Endodermal cell (in vitro differentiated cells): ENCODE results near the gene SOSTDC1. TPM values are rescaled to one million over a fixed set of nuclear protein-coding genes. Genes with fewer than 3 reads are reported as not detected.

Source experiments
- DNase-seq: peaks from one replicate; pipeline ENCODE4 v3.0.0-alpha.2; 2017
- H3K27ac ChIP-seq: 2 replicates; pipeline ENCODE4 v1.5.1; 2013; ENCODE audit warnings: mild to moderate bottlenecking, low read depth, low read length, moderate library complexity
- H3K27me3 ChIP-seq: 2 replicates; pipeline ENCODE4 v1.6.1; 2013; ENCODE audit warnings: mild to moderate bottlenecking, low read length, moderate library complexity; ENCODE audit not compliant: insufficient read depth, control insufficient read depth, poor library complexity, severe bottlenecking
- H3K36me3 ChIP-seq: 2 replicates; pipeline ENCODE4 v1.7.0; 2013; ENCODE audit warnings: mild to moderate bottlenecking, low read length, moderate library complexity; ENCODE audit not compliant: control insufficient read depth, insufficient read depth
- H3K4me1 ChIP-seq: one replicate; pipeline ENCODE4 v1.7.0; 2013; ENCODE audit warnings: low read length; ENCODE audit not compliant: control insufficient read depth, insufficient read depth
- H3K4me3 ChIP-seq: 2 replicates; pipeline ENCODE4 v1.5.1; 2013; ENCODE audit warnings: mild to moderate bottlenecking, low read length, moderate library complexity
- H3K9ac ChIP-seq: 2 replicates; pipeline ENCODE4 v1.6.1; 2013; ENCODE audit warnings: mild to moderate bottlenecking, low read length, moderate library complexity; ENCODE audit not compliant: poor library complexity, severe bottlenecking; ENCODE audit errors: extremely low read depth
- H3K9me3 ChIP-seq: 2 replicates; pipeline ENCODE4 v1.6.1; 2013; ENCODE audit warnings: mild to moderate bottlenecking, low read length, moderate library complexity; ENCODE audit not compliant: control insufficient read depth
- H3K27ac Mint-ChIP-seq: 2 replicates; pipeline ENCODE4 v1.8.0; 2020; ENCODE audit warnings: mixed read lengths
- H3K27me3 Mint-ChIP-seq: 2 replicates; pipeline ENCODE4 v1.8.0; 2021; ENCODE audit warnings: mild to moderate bottlenecking, mixed read lengths; ENCODE audit not compliant: insufficient read depth
- H3K36me3 Mint-ChIP-seq: 2 replicates; pipeline ENCODE4 v1.8.0; 2020; ENCODE audit warnings: low read depth, mixed read lengths
- H3K4me1 Mint-ChIP-seq: 2 replicates; pipeline ENCODE4 v1.8.0; 2020; ENCODE audit warnings: mixed read lengths
- H3K4me3 Mint-ChIP-seq: 2 replicates; pipeline ENCODE4 v1.8.0; 2020; ENCODE audit warnings: mild to moderate bottlenecking, moderate library complexity, mixed read lengths
- H3K9me3 Mint-ChIP-seq: 2 replicates; pipeline ENCODE4 v1.8.0; 2020; ENCODE audit warnings: mild to moderate bottlenecking, mixed read lengths
- WGBS, 2 experiments: methylation state at CpG; one replicate each; pipeline versions ENCODE4 v1.1.5 to v1.1.7; 2013; ENCODE audit warnings: missing lambda C conversion rate in 2 of 2, mixed read lengths in 1 of 2; ENCODE audit not compliant: insufficient coverage in 1 of 2, insufficient read length in 1 of 2; 5-methylcytosine and 5-hydroxymethylcytosine counted together
- total RNA-seq, 2 donors: library from RNA; stranded (reverse); fragmentation: NEBNext Ultra II Directional in 1 of 2; extraction: Animal tissue kit (Norgen Biotek cat#: 25700) in 1 of 2; gene quantifications; 2 replicates in 1 of 2; 3 replicates in 1 of 2; pipeline ENCODE4 v1.2.1, GENCODE V29; 2021
- TF ChIP-seq, protein P1 (sequence below): fragments of 200-600 bp; sonication (generic); conservative IDR thresholded peaks from 2 replicates; pipeline ENCODE4 v1.5.0; 2021; ENCODE audit warnings: antibody characterized with exemption, mild to moderate bottlenecking

SOSTDC1 gene
- total RNA-seq, 2 donors from 2014 or later, result 0.13 to 0.29 TPM

DNA sequence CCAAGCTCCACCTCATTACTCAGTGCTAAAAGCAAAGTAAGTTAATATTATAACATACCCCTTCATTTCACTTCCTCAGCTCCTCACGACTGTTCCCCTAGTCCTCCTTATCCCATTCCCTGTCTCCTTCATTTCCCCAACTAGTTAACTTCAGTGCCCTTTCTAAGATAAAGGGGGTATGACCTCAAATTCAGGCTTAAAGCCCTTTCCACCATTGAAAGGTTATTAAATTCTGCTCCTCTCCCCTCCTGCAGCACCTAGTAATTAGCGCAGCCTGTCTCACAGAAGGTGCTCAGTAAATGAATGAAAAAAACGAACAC, 45.2 kb downstream of the SOSTDC1 start:
- no peak overlapping the region for H3K27ac ChIP-seq

DNA sequence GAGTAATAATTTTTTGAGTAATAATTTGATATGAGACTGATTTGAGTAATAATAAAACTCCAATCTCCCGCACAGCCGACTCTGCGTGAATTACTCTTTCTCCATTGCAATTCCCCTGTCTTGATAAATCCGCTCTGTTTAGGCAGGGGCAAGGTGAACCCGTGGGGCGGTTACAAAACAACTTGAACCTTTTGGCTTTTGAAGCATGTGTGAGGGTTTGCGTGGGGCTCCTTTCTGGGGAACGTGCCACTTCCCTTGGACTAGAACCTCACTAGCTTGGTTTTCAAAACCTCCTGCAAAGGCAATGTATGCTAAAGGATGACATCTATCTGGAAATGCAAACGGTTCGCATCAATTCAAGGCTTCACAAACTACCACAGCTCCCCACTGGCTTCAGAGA, 45.7 kb downstream of the SOSTDC1 start:
- Mint-ChIP-seq H3K27ac (no peak overlapping the region), H3K36me3 (no peaks in the 10 kb centered on the region), H3K4me1 (peaks cover 29% of the 10 kb centered on the region), H3K4me3 (peak overlapping the region; percentile 68), H3K9me3 (peaks cover 3% of the 10 kb centered on the region), H3K27me3 (peaks cover 5% of the 10 kb centered on the region)
- TF ChIP-seq, protein P1, sequence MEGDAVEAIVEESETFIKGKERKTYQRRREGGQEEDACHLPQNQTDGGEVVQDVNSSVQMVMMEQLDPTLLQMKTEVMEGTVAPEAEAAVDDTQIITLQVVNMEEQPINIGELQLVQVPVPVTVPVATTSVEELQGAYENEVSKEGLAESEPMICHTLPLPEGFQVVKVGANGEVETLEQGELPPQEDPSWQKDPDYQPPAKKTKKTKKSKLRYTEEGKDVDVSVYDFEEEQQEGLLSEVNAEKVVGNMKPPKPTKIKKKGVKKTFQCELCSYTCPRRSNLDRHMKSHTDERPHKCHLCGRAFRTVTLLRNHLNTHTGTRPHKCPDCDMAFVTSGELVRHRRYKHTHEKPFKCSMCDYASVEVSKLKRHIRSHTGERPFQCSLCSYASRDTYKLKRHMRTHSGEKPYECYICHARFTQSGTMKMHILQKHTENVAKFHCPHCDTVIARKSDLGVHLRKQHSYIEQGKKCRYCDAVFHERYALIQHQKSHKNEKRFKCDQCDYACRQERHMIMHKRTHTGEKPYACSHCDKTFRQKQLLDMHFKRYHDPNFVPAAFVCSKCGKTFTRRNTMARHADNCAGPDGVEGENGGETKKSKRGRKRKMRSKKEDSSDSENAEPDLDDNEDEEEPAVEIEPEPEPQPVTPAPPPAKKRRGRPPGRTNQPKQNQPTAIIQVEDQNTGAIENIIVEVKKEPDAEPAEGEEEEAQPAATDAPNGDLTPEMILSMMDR, result no peak
- Histone ChIP-seq H3K9me3 (peaks cover 19% of the 10 kb centered on the region), H3K36me3 (no peaks in the 10 kb centered on the region), H3K4me1 (no peaks in the 10 kb centered on the region), H3K9ac (no peak overlapping the region), H3K27me3 (no peaks in the 10 kb centered on the region), H3K4me3 (peak overlapping the region; percentile 67), H3K27ac (no peak overlapping the region)
- no peak for DNase-seq
- WGBS, 2 experiments, result 89 to 100% methylated on average over 2 to 10 of the region's 10 CpGs

More for the DNA sequence above, 45.2 kb downstream of the SOSTDC1 start:
- Histone ChIP-seq H3K9me3 (peaks cover 19% of the 10 kb centered on the region), H3K4me1 (no peaks in the 10 kb centered on the region), H3K36me3 (no peaks in the 10 kb centered on the region), H3K4me3 (peak overlapping the region; percentile 67), H3K9ac (no peak overlapping the region), H3K27me3 (no peaks in the 10 kb centered on the region)
- Mint-ChIP-seq H3K36me3 (no peaks in the 10 kb centered on the region), H3K4me1 (peaks cover 26% of the 10 kb centered on the region), H3K27me3 (peaks cover 5% of the 10 kb centered on the region), H3K9me3 (peaks cover 3% of the 10 kb centered on the region), H3K4me3 (peak overlapping the region; percentile 68), H3K27ac (peak overlapping the region; percentile 85)
- TF ChIP-seq, protein P1, result no peak
- DNase-seq, result no peak
- WGBS, 2 experiments, result 42 to 73% methylated on average over 1 to 3 of the region's 3 CpGs

DNA sequence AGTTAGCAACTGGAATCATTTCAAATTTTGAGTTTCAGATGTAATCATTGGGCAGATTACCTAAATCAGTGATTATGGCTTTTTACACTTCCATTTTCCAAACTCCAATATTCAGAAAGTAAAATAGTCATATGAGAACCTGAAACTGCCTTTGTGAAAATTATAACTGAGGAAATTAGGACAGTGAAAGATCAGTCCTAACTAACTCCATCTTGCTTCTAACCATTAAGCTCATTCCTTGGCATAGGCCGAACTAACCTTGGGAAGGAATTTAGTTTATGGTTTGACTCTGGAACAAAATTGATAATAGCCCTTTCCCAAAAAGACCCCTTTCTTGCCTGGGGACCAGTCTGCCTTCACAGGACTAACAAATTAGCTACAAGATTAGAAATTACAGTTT, 46.4 kb downstream of the SOSTDC1 start:
- Mint-ChIP-seq H3K4me1 (peaks cover 29% of the 10 kb centered on the region), H3K4me3 (no peak overlapping the region), H3K36me3 (no peaks in the 10 kb centered on the region), H3K27me3 (peaks cover 5% of the 10 kb centered on the region), H3K9me3 (peaks cover 3% of the 10 kb centered on the region), H3K27ac (no peak overlapping the region)
- 100% methylated on average over 1 of the region's 1 CpG; no CpG with 5 or more reads in 1 of the 2 experiments for WGBS, 2 experiments
- Histone ChIP-seq H3K27me3 (no peaks in the 10 kb centered on the region), H3K4me3 (no peak overlapping the region), H3K4me1 (no peaks in the 10 kb centered on the region), H3K9ac (no peak overlapping the region), H3K36me3 (no peaks in the 10 kb centered on the region), H3K27ac (no peak overlapping the region), H3K9me3 (peaks cover 19% of the 10 kb centered on the region)
- no peak for DNase-seq
- TF ChIP-seq, protein P1, result no peak
